Epithelial cell of prostate (primary cell): ENCODE measurements around the gene DCDC2C.
"Not testable (repeated sequence)": the region's sequence is repeated elsewhere in the genome, so short reads cannot be mapped to it uniquely, and the experiment has no call there.

Experiments used
- DNase-seq: peaks from one replicate; pipeline ENCODE4 v3.0.0-alpha.2; 2011; ENCODE audit warnings: low read depth, low spot score
- H3K27ac ChIP-seq: fragments of 450-650 bp; 2 replicates; pipeline ENCODE4 v1.5.1; 2017; ENCODE audit warnings: mild to moderate bottlenecking

DCDC2C gene

GRCh38 chr2:3805201-3805939 is 102.0 kb downstream of the DCDC2C start:
- H3K27ac ChIP-seq = no peak overlapping the region
- DNase-seq = no peak

GRCh38 chr2:3806168-3806567 is 102.8 kb downstream of the DCDC2C start:
- no peak for DNase-seq
- no peak overlapping the region for H3K27ac ChIP-seq

- H3K27ac ChIP-seq = no peak overlapping the region
- DNase-seq = no peak
Observed at GRCh38 chr2:3806730-3807129, 103.4 kb downstream of the DCDC2C start.

GRCh38 chr2:3807853-3808252 is 104.5 kb downstream of the DCDC2C start:
- no peak for DNase-seq
- H3K27ac ChIP-seq = no peak overlapping the region

- no peak overlapping the region for H3K27ac ChIP-seq
- no peak for DNase-seq
Observed at GRCh38 chr2:3814706-3815245, 111.4 kb downstream of the DCDC2C start.

GRCh38 chr2:3817144-3817543 is 113.8 kb downstream of the DCDC2C start:
- DNase-seq, H3K27ac ChIP-seq: not testable (repeated sequence)

- H3K27ac ChIP-seq = no peak overlapping the region
- DNase-seq = peak; percentile 79
Observed at GRCh38 chr2:3823748-3824147, 120.4 kb downstream of the DCDC2C start.

GRCh38 chr2:3827673-3828575 is 124.5 kb downstream of the DCDC2C start:
- DNase-seq = peak; percentile 41
- no peak overlapping the region for H3K27ac ChIP-seq

- no peak for DNase-seq
- no peak overlapping the region for H3K27ac ChIP-seq
Observed at GRCh38 chr2:3830796-3831195, 127.4 kb downstream of the DCDC2C start.

- DNase-seq = no peak
- no peak overlapping the region for H3K27ac ChIP-seq
Observed at GRCh38 chr2:3837086-3837485, 133.7 kb downstream of the DCDC2C start.

- no peak overlapping the region for H3K27ac ChIP-seq
- no peak for DNase-seq
Observed at GRCh38 chr2:3838348-3838747, 135.0 kb downstream of the DCDC2C start.

GRCh38 chr2:3839476-3839875 is 136.1 kb downstream of the DCDC2C start:
- DNase-seq = no peak

GRCh38 chr2:3840611-3841155 is 137.3 kb downstream of the DCDC2C start:
- no peak overlapping the region for H3K27ac ChIP-seq
- no peak for DNase-seq

More at GRCh38 chr2:3839476-3839875, 136.1 kb downstream of the DCDC2C start:
- H3K27ac ChIP-seq = no peak overlapping the region

- no peak for DNase-seq
- no peak overlapping the region for H3K27ac ChIP-seq
Observed at GRCh38 chr2:3847397-3848052, 144.2 kb downstream of the DCDC2C start.

GRCh38 chr2:3848776-3849175 is 145.4 kb downstream of the DCDC2C start:
- no peak overlapping the region for H3K27ac ChIP-seq
- DNase-seq = no peak

- no peak overlapping the region for H3K27ac ChIP-seq
- no peak for DNase-seq
Observed at GRCh38 chr2:3849213-3849612, 145.8 kb downstream of the DCDC2C start.

GRCh38 chr2:3857576-3857975 is 154.2 kb downstream of the DCDC2C start:
- DNase-seq = no peak
- H3K27ac ChIP-seq = no peak overlapping the region

GRCh38 chr2:3864943-3865865 is 161.8 kb downstream of the DCDC2C start:
- no peak overlapping the region for H3K27ac ChIP-seq
- no peak for DNase-seq

GRCh38 chr2:3867469-3867868 is 164.1 kb downstream of the DCDC2C start:
- no peak for DNase-seq
- H3K27ac ChIP-seq = no peak overlapping the region
